K562 (cell line): ENCODE data around the gene NRXN3. TPM values are rescaled to one million over a fixed set of nuclear protein-coding genes. Genes with fewer than 3 reads are reported as not detected.

ENCODE experiments used
- ATAC-seq: fragments of 200-7000 bp; cut with Tn5 transposase; 3 replicates; pipeline ENCODE4 v1.9.1; 2020; ENCODE audit warnings: moderate library complexity
- BruUV-seq: library from RNA; stranded (reverse); fragments of 400-500 nt; replicated peaks from 2 replicates; lab custom pipeline; 2021; lab: Mats Ljungman, UMichigan
- CTCF ChIA-PET: fragments of 300-600 bp; formaldehyde crosslinking; extraction: SDS; loops from one replicate; lab custom pipeline; 2021; ENCODE audit warnings: low intra/inter-chr PET ratio; lab: Yijun Ruan, JAX
- POLR2A ChIA-PET: fragments of 300-600, 350-650 bp; sonication (Branson Sonifier 250); formaldehyde crosslinking; extraction: SDS; loops from one replicate; lab custom pipeline; 2021; ENCODE audit warnings: antibody characterized with exemption, inconsistent platforms; lab: Yijun Ruan, JAX
- DNase-seq, 4 experiments: peaks; one replicate each; pipeline versions ENCODE4 v3.0.0 to v3.0.0-alpha.2; 2011 to 2018; ENCODE audit warnings: low spot score in 3 of 4, mixed read lengths in 3 of 4; ENCODE audit errors: extremely low read depth in 1 of 4
- FAIRE-seq: peaks from 2 replicates; lab custom pipeline; 2011; peaks lifted over from hg19 to GRCh38; lab: Jason Lieb, UNC
- H2AFZ ChIP-seq: 2 replicates; pipeline ENCODE4 v1.6.0; 2011; ENCODE audit warnings: low read depth, low read length, control low read depth, inconsistent platforms
- H3K27ac ChIP-seq: fragments of 200-600 bp; 3 replicates; pipeline ENCODE4 v1.8.0; 2011; ENCODE audit warnings: low read depth, mild to moderate bottlenecking, control low read depth, inconsistent platforms, low read length, moderate library complexity, mixed read lengths; ENCODE audit errors: extremely low read depth
- H3K27me3 ChIP-seq, 2 experiments: fragments of 300-600 bp in 1 of 2; 2 replicates in 1 of 2; 3 replicates in 1 of 2; pipeline versions ENCODE4 v1.6.0 to v1.8.0; 2011; ENCODE audit warnings: inconsistent platforms in 2 of 2, low read length in 2 of 2, mild to moderate bottlenecking in 1 of 2, mixed read lengths in 1 of 2, moderate library complexity in 1 of 2; ENCODE audit not compliant: control insufficient read depth in 2 of 2, insufficient read depth in 2 of 2
- H3K36me3 ChIP-seq: fragments of 300-600 bp; 3 replicates; pipeline ENCODE4 v1.8.0; 2011; ENCODE audit warnings: mild to moderate bottlenecking, low read length, inconsistent platforms; ENCODE audit not compliant: control insufficient read depth, insufficient read depth
- H3K4me1 ChIP-seq, 2 experiments: fragments of 200-600 bp in 1 of 2; replicated peaks in 1 of 2; 2 replicates in 1 of 2; 3 replicates in 1 of 2; pipeline versions ENCODE4 v1.5.1 to v1.8.0; 2011; ENCODE audit warnings: inconsistent platforms in 2 of 2, low read length in 2 of 2, mild to moderate bottlenecking in 1 of 2, mixed read lengths in 1 of 2, moderate library complexity in 1 of 2; ENCODE audit not compliant: control insufficient read depth in 2 of 2, insufficient read depth in 2 of 2
- H3K4me2 ChIP-seq: 2 replicates; pipeline ENCODE4 v1.6.1; 2011; ENCODE audit warnings: low read length, control low read depth, inconsistent platforms, mixed read lengths; ENCODE audit not compliant: insufficient read depth
- H3K4me3 ChIP-seq: fragments of 200-600 bp; sonication (generic), shearing (Covaris generic); 2 replicates; pipeline ENCODE4 v1.5.1; 2016; ENCODE audit warnings: control low read depth, inconsistent platforms
- H3K79me2 ChIP-seq: fragments of 200-600 bp; 3 replicates; pipeline ENCODE4 v1.8.0; 2011; ENCODE audit warnings: low read length, inconsistent platforms; ENCODE audit not compliant: control insufficient read depth, insufficient read depth
- H3K9ac ChIP-seq, 2 experiments: 2 replicates each; pipeline versions ENCODE4 v1.6.0 to v1.6.1; 2011; ENCODE audit warnings: low read depth in 2 of 2, low read length in 2 of 2, control low read depth in 1 of 2, inconsistent platforms in 1 of 2, mild to moderate bottlenecking in 1 of 2, mixed read lengths in 1 of 2; ENCODE audit not compliant: insufficient read depth in 1 of 2
- H3K9me1 ChIP-seq: one replicate; pipeline ENCODE4 v1.6.0; 2011; ENCODE audit warnings: inconsistent platforms, mild to moderate bottlenecking, low read length, moderate library complexity; ENCODE audit not compliant: control insufficient read depth, insufficient read depth
- H3K9me3 ChIP-seq: replicated peaks from 2 replicates; pipeline ENCODE4 v1.5.1; 2011; ENCODE audit warnings: low read depth, low read length, inconsistent platforms; ENCODE audit not compliant: control insufficient read depth, insufficient read depth
- H4K20me1 ChIP-seq: replicated peaks from 2 replicates; pipeline ENCODE4 v1.6.1; 2011; ENCODE audit warnings: low read length, inconsistent platforms, mixed read lengths; ENCODE audit not compliant: control insufficient read depth, insufficient read depth
- DDX20 ChIP-seq: fragments of 450-650 bp; IDR thresholded peaks from 2 replicates; pipeline ENCODE4 v1.6.1; 2016; ENCODE audit warnings: missing genetic modification characterization, low read depth, mild to moderate bottlenecking, missing compliant biosample characterization, moderate library complexity
- ELK1 ChIP-seq: sonication (generic); formaldehyde crosslinking; IDR thresholded peaks from 2 replicates; pipeline ENCODE4 v1.8.1; 2022; ENCODE audit warnings: missing genetic modification reagents
- KLF16 ChIP-seq: IDR thresholded peaks from 2 replicates; pipeline ENCODE4 v1.6.1; 2016; ENCODE audit warnings: antibody characterized with exemption
- ZNF239 ChIP-seq: fragments of 250-450 bp; sonication (Bioruptor Pico); IDR thresholded peaks from 2 replicates; pipeline ENCODE4 v1.4.0; 2020; ENCODE audit warnings: mild to moderate bottlenecking
- WGBS: fragments of 100-300 bp; shearing (Covaris generic); methylation state at CpG from one replicate; pipeline ENCODE4 v1.1.6; 2016; ENCODE audit warnings: low coverage, mixed read lengths; ENCODE audit not compliant: insufficient coverage; ENCODE audit errors: missing lambda C conversion rate; 5-methylcytosine and 5-hydroxymethylcytosine counted together
- in situ Hi-C: fragments of 300-500 bp; cut with MboI; formaldehyde crosslinking; loops from 4 replicates; pipeline ENCODE4 v1.15.0; 2018; ENCODE audit warnings: inconsistent platforms, mixed read lengths
- intact Hi-C: fragments of 100-400 bp; cut with micrococcal nuclease; formaldehyde crosslinking; loops from 2 replicates; pipeline ENCODE4 v1.14.2; 2022
- polyA plus RNA-seq, 8 experiments: library from polyadenylated mRNA; depleted of rRNA in 4 of 8; stranded (reverse) in 5 of 8; unstranded in 3 of 8; fragments of >200 nt; fragmentation: Nextera tagmentation in 2 of 8; fragmentation: Illumina TruSeq in 1 of 8; extraction: Ambion mirVana in 2 of 8; extraction: Trizol in 1 of 8; gene quantifications; 2 replicates each; pipeline versions ENCODE4 v1.2.1 to v1.2.3, GENCODE V29; 2011 to 2014; ENCODE audit warnings: inconsistent platforms in 1 of 8, missing spikeins in 1 of 8
- total RNA-seq, 7 experiments: library from RNA; depleted of rRNA in 6 of 7; stranded (reverse); fragments of >200 nt in 6 of 7; fragmentation: Illumina TruSeq in 2 of 7; extraction: Trizol in 2 of 7; gene quantifications; 2 replicates each; pipeline versions ENCODE4 v1.2.1 to v1.2.3, GENCODE V29; 2011 to 2021; ENCODE audit warnings: low replicate concordance in 1 of 7

NRXN3 gene
- total and polyA plus RNA-seq, 9 of the 15 experiments (the other 6 are each of a cell fraction or from before 2014, with no cell fraction given): 0.09 TPM; not detected in 8

DNA sequence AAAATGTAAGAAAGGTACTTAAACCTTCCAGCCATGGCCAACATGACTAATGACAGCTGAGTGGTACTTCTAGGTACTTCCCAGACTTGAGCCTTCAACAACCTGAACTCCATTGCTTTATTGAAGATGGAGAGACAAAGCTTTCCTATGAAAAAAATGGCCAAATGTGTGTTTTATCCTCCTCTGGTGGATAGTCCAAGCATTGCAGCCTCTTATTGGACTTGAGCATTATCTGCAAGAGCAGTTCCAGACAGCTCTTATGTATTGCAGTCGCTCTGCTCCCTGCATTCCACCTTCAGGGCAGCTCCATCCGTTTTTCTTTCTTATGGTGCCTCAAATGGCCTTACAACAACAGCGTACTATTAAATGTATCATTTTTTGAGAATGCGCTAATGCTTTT lies 588.2 kb downstream of the NRXN3 start (continued):
- TF ChIP-seq DDX20 (tag): no peak

GRCh38 chr14:78762331-78762730 lies 592.2 kb downstream of the NRXN3 start:
- H3K9me1 ChIP-seq: no peaks in the 10 kb centered on the region
- H4K20me1 ChIP-seq: no peaks in the 10 kb centered on the region
- in situ Hi-C loops: no loop called here
- ChIA-PET POLR2A (no interaction called here), CTCF (no interaction called here)
- no peaks in the 10 kb centered on the region for H3K9me3 ChIP-seq
- ATAC-seq: no peak
- H3K4me2 ChIP-seq: no peak overlapping the region
- no peak for DNase-seq
- H3K27me3 ChIP-seq: no peaks in the 10 kb centered on the region
- no peak overlapping the region for H3K27ac ChIP-seq
- no peak for TF ChIP-seq ELK1 (CRISPR knock-in tag)
- TF ChIP-seq KLF16: no peak
- no peak for TF ChIP-seq ZNF239 (CRISPR knock-in tag)
- no peak overlapping the region for H2AFZ ChIP-seq
- no peak overlapping the region for H3K4me3 ChIP-seq
- H3K9ac ChIP-seq: no peak overlapping the region
- intact Hi-C loops: no loop called here
- BruUV-seq: no TSS peak
- no peak for FAIRE-seq
- no peaks in the 10 kb centered on the region for H3K79me2 ChIP-seq
- 0% methylated on average over 7 of the region's 7 CpGs for WGBS
- no peaks in the 10 kb centered on the region for H3K4me1 ChIP-seq
- H3K36me3 ChIP-seq: no peaks in the 10 kb centered on the region
